Prostate gland (tissue), 2 donors: ENCODE data around the gene PRRT1B. TPM values are rescaled to one million over a fixed set of nuclear protein-coding genes. Genes with fewer than 3 reads are reported as not detected.
A peak's percentile ranks its signal among the peaks of the same experiment; 100 is the strongest.
"Not testable (repeated sequence)": the region's sequence is repeated elsewhere in the genome, so short reads cannot be mapped to it uniquely, and the experiment has no call there.

ENCODE experiments used
- DNase-seq: peaks from one replicate; pipeline ENCODE4 v3.0.0-alpha.2; 2019; ENCODE audit warnings: low spot score
- H3K27ac ChIP-seq, 2 donors: fragments of 200-600 bp; sonication (generic); 2 replicates each; pipeline ENCODE4 v1.5.1; 2017 to 2019
- H3K27me3 ChIP-seq: fragments of 200-600 bp; sonication (generic); replicated peaks from 2 replicates; pipeline ENCODE4 v1.5.1; 2019; ENCODE audit not compliant: insufficient read depth
- H3K36me3 ChIP-seq, 2 donors: fragments of 200-600 bp; sonication (generic); 1 replicate in 1 of 2; 2 replicates in 1 of 2; pipeline versions ENCODE4 v1.5.1 to v1.8.1; 2017 to 2019
- H3K4me1 ChIP-seq: fragments of 200-600 bp; sonication (generic); replicated peaks from 2 replicates; pipeline ENCODE4 v1.5.1; 2019
- H3K4me3 ChIP-seq, 2 donors: fragments of 200-600 bp; sonication (generic); 2 replicates each; pipeline ENCODE4 v1.5.1; 2017 to 2019
- H3K9me3 ChIP-seq: fragments of 200-600 bp; sonication (generic); 2 replicates; pipeline ENCODE4 v1.5.1; 2017
- POLR2A ChIP-seq: fragments of 450-650 bp; IDR thresholded peaks from one replicate; pipeline ENCODE4 v1.6.1; 2016; ENCODE audit warnings: antibody characterized with exemption, mild to moderate bottlenecking
- POLR2AphosphoS5 ChIP-seq: sonication (generic); formaldehyde crosslinking; IDR thresholded peaks from one replicate; pipeline ENCODE4 v1.6.1; 2017; ENCODE audit warnings: antibody characterized with exemption
- WGBS: methylation state at CpG from one replicate; pipeline ENCODE4 v1.1.5; 2018; 5-methylcytosine and 5-hydroxymethylcytosine counted together
- intact Hi-C: fragments of 100-400 bp; cut with DNase I; formaldehyde crosslinking; loops from one replicate; pipeline ENCODE4 v1.14.2; 2022
- total RNA-seq, 2 donors: library from RNA; depleted of rRNA; stranded (reverse); fragments of >200 nt; gene quantifications; one replicate each; pipeline ENCODE4 v1.1.0, GENCODE V29; 2016
- TF ChIP-seq, protein P1 (sequence below), 4 experiments: fragments of 200-600 bp in 2 of 4; fragments of 450-650 bp in 2 of 4; sonication (generic) in 2 of 4; IDR thresholded peaks; 1 replicate in 3 of 4; 2 replicates in 1 of 4; pipeline ENCODE4 v1.5.1; 2016 to 2019; ENCODE audit warnings: antibody characterized with exemption in 4 of 4, mild to moderate bottlenecking in 2 of 4, moderate library complexity in 2 of 4

Gene PRRT1B
- total RNA-seq, 2 donors from 2014 or later: 3.7 to 25.4 TPM

DNA sequence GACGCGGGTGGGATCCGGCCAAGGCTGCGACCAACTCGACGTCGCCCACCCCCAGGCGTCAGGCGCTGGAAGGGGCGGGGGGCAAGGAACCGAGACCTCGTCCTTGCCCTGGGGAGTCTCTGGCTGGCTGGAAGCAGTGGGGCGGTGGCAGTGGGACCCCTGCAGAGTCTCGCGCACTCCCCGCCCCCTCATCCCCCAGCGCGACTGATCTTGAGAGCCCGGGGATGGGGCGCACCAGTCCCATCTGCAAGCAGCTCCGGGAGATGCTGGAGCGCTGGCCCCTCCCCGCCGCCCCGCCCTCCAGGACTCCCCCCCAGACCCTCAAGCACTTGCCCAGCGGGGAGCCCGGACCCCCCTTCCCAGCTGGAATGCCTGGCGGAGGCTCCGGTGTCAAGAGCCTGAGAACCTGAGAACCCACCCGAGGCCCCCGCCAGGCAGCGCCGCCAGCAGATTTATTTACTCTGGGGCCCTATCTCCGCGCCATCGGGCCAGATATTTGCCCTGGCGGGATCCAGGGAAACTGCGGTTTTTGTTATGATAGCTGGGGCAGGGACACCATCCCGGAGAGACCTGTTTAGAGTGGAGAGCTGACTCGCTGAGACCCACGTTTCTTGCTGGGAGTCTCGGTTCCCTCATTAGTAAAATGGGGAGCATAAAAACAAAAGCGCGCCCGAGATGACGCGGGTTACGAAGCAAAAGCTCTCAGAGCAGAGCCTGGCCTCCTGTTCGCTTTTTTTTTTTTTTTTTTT lies 1.2 kb downstream of the PRRT1B start:
- TF ChIP-seq, protein P1, sequence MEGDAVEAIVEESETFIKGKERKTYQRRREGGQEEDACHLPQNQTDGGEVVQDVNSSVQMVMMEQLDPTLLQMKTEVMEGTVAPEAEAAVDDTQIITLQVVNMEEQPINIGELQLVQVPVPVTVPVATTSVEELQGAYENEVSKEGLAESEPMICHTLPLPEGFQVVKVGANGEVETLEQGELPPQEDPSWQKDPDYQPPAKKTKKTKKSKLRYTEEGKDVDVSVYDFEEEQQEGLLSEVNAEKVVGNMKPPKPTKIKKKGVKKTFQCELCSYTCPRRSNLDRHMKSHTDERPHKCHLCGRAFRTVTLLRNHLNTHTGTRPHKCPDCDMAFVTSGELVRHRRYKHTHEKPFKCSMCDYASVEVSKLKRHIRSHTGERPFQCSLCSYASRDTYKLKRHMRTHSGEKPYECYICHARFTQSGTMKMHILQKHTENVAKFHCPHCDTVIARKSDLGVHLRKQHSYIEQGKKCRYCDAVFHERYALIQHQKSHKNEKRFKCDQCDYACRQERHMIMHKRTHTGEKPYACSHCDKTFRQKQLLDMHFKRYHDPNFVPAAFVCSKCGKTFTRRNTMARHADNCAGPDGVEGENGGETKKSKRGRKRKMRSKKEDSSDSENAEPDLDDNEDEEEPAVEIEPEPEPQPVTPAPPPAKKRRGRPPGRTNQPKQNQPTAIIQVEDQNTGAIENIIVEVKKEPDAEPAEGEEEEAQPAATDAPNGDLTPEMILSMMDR (IDR thresholded peaks at IDR 0.05): peak in 2 of 4 experiments; percentile 31 to 32
- TF ChIP-seq POLR2A: no peak
- H3K9me3 ChIP-seq: no peaks in the 10 kb centered on the region
- peaks cover 8% of the 10 kb centered on the region for H3K4me1 ChIP-seq
- peak; percentile 23 for DNase-seq
- no peak overlapping the region for H3K27ac ChIP-seq
- H3K4me3 ChIP-seq: peak overlapping the region; percentile 27 to 41
- H3K27me3 ChIP-seq: no peaks in the 10 kb centered on the region
- no peaks in the 10 kb centered on the region for H3K36me3 ChIP-seq
- WGBS: 3% methylated on average over 41 of the region's 49 CpGs
- intact Hi-C loops: no loop called here

DNA sequence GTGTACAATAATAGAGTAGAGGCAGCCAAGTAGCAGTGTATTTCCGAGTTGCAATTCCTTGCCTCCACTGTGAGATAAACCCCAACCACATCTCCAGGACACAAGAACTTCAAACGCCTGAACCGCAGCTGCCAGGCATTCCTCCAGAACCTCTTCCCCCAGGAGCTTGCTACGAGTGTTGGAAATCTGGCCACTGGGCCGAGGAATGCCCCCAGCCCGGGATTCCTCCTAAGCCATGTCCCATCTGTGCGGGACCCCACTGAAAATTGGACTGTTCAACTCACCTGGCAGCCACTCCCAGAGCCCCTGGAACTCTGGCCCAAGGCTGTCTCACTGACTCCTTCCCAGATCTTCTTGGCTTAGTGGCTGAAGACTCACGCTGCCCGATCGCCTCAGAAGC lies 3.9 kb downstream of the PRRT1B start:
- H3K27me3 ChIP-seq: not testable (repeated sequence)

DNA sequence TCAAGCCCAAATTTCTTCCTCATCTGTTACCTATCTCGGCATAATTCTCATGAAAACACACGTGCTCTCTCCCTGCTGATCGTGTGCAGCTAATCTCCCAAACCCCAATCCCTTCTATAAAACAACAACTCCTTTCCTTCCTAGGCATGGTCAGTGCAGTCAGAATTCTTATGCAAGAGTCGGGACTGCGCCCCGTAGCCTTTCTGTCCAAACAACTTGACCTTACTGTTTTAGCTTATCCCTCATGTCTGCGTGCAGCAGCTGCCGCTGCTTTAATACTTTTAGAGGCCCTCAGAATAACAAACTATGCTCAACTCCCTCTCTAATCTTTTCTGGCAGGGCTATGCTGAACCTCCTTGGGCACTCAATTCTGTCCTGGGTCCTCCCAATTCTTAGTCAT lies 5.1 kb downstream of the PRRT1B start:
- H3K4me3 ChIP-seq, H3K36me3 ChIP-seq, H3K9me3 ChIP-seq, intact Hi-C loops, DNase-seq, H3K27me3 ChIP-seq, H3K4me1 ChIP-seq, H3K27ac ChIP-seq: not testable (repeated sequence)
- 57% methylated on average over 8 of the region's 8 CpGs for WGBS

More for the DNA sequence above, 3.9 kb downstream of the PRRT1B start:
- H3K27ac ChIP-seq, DNase-seq, H3K36me3 ChIP-seq, intact Hi-C loops, H3K4me3 ChIP-seq, H3K4me1 ChIP-seq, H3K9me3 ChIP-seq: not testable (repeated sequence)
- 97% methylated on average over 10 of the region's 10 CpGs for WGBS

DNA sequence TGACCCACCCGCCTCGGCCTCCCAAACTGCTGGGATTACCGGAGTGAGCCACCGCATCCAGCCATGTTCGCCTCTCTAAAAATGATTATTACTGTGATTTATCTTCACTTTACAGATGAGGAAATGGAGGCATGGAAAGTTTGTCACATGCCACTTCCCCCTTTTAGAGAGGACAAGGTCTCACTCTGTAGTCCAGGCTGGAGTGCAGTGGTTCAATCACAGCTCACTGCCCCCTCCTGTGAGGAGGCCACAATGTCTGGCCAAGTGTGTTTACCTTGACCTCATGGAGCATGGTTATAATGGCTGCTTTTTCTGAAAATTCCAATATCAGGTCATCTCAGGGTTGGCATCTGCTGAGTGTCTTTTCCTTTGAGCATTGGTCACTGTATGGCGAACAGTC lies 6.7 kb downstream of the PRRT1B start:
- Histone ChIP-seq H3K4me1 (no peaks in the 10 kb centered on the region), H3K9me3 (no peaks in the 10 kb centered on the region), H3K4me3 (no peak overlapping the region), H3K27ac (no peak overlapping the region), H3K36me3 (no peaks in the 10 kb centered on the region), H3K27me3 (no peaks in the 10 kb centered on the region)
- DNase-seq: no peak
- intact Hi-C loops: no loop called here
- 97% methylated on average over 6 of the region's 6 CpGs for WGBS
- no peak for TF ChIP-seq POLR2A
- no peak for TF ChIP-seq POLR2AphosphoS5
- TF ChIP-seq, protein P1 (IDR thresholded peaks at IDR 0.05): no peak

DNA sequence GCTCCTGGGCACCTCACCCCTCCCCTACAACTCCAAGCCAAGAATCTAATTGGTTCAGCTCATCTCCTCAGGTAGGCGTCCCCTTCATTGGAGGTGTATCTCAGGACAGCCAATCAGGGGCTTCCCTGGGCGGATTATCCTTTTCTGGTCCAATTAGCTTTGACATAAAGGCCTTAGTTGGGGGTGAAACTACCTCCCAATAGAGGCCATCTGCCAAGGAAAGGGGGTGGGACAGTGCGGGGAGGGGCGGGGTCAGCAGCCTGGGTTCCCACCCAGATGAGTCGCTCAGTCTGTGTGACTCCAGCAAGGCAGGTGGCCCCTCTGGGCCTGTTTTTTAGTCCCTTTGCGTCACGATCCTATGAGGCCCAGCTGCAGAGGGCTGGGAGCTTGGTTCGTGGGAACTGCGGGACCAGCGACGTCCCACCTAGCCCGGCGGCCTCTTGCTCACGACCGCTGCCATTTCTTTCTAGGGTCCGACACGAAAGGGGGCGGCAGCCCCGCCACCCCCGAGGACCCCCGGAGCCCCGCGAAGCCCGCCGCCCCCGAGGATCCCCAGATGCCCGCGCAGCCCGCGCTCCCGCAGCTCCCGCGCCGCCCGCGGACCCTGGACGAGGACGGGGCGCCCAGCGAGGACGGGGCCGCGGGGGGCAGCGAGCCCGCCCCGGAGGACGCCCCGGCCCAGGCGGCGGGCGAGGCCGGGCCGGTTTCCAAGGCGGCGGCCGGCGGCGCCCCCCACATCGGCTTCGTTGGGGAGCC lies 8.9 kb downstream of the PRRT1B start:
- Histone ChIP-seq H3K4me1 (no peaks in the 10 kb centered on the region), H3K36me3 (no peaks in the 10 kb centered on the region), H3K9me3 (no peaks in the 10 kb centered on the region), H3K27me3 (no peaks in the 10 kb centered on the region), H3K27ac (no peak overlapping the region), H3K4me3 (no peak overlapping the region)
- WGBS: 58% methylated on average over 55 of the region's 60 CpGs
- DNase-seq: no peak
- TF ChIP-seq, protein P1 (IDR thresholded peaks at IDR 0.05): no peak
- TF ChIP-seq POLR2AphosphoS5 (no peak), POLR2A (no peak)
- intact Hi-C loops: no loop called here
